ENCODE data around the gene AEN.

Gene AEN

DNA sequence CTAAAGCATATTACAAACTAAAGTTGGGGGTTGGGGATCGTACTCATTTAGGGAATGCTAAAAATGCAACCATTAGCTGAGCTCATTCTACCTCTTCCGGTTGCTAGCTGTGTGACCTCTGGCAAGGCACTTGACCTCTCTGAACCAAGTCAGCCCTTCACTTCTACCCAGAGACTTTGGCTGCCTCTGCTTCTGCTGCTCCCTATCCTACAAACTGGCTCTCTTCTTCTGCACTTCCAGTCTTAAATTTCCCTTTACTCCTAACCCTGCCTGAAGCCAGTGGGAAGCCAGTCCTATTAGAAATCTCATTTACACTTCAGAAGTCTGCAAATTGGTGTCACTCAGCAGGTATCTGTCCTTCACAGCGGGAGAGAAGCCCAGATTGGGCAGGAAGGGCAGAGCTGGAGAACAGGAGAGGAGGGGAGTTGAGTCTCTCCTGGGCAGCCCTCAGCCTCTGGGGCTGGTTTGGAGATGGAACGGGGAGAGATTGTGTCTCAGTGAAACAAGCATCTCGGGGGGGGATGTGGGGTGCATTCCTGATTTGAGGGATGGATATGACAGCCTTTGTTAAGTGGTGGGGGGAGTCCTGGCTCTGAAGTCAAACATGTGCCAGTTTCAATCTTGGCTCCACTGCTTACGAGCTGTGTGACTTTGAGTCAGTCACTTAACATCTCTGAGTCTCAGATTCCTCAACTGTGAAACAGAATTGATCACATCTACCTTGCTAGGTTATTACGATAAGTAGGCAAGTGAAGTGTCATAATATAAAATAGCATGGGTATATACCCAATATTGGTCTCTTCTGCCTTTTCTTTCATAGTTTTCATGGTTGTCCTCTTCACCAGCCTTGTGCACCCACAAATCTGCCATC lies 7.8 kb upstream of the AEN start:
- DNase-seq (ENCODE audit: low read depth): no peak
- H3K4me3 ChIP-seq (ENCODE audit: low read length): no peak overlapping the region
- TF ChIP-seq, protein P1, sequence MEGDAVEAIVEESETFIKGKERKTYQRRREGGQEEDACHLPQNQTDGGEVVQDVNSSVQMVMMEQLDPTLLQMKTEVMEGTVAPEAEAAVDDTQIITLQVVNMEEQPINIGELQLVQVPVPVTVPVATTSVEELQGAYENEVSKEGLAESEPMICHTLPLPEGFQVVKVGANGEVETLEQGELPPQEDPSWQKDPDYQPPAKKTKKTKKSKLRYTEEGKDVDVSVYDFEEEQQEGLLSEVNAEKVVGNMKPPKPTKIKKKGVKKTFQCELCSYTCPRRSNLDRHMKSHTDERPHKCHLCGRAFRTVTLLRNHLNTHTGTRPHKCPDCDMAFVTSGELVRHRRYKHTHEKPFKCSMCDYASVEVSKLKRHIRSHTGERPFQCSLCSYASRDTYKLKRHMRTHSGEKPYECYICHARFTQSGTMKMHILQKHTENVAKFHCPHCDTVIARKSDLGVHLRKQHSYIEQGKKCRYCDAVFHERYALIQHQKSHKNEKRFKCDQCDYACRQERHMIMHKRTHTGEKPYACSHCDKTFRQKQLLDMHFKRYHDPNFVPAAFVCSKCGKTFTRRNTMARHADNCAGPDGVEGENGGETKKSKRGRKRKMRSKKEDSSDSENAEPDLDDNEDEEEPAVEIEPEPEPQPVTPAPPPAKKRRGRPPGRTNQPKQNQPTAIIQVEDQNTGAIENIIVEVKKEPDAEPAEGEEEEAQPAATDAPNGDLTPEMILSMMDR (IDR thresholded peaks at IDR 0.05; ENCODE audit: insufficient read depth, low read depth, low read length, missing control alignments): no peak

DNA sequence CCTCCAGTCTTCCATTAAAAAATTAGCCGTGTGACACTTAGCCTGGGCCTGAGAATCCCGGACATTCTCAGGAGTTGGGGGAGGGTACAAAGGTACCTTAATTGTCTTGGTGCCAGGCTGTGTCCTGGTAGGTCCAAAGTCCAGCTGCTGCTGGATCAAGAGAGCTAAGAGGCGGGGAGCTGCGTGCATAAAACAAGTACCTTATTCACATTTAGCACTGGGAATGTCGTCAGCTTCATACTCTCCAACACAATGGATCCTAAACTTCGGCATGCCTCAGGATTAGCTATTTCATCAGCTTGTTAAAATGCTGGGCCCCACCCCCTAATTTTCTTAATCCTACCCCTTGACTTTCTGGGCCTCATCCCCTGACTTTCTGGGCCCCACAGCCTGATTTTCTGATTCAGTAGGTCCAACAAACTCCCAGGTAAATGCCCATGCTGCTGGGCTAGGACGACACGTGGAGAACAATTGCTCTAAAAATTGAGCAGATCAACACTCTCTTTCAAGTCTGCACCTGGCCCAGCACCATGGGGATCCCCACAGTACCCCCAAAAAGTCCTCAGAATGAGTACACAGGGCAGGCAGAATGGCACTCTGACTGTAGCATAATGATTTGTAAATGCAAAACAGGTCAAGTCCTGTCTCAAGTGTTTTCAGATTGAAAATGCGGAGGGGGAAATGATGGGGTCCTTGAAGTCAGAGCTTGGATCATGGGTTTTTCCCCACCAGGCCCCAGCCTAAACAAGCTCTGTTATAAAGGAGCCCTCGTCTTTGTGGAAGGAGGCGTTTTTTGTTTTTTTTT lies 5.6 kb upstream of the AEN start:
- TF ChIP-seq, protein P1 (IDR thresholded peaks at IDR 0.05; ENCODE audit: insufficient read depth, low read depth, low read length, missing control alignments): no peak
- DNase-seq (ENCODE audit: low read depth): no peak
- H3K4me3 ChIP-seq (ENCODE audit: low read length): no peak overlapping the region

DNA sequence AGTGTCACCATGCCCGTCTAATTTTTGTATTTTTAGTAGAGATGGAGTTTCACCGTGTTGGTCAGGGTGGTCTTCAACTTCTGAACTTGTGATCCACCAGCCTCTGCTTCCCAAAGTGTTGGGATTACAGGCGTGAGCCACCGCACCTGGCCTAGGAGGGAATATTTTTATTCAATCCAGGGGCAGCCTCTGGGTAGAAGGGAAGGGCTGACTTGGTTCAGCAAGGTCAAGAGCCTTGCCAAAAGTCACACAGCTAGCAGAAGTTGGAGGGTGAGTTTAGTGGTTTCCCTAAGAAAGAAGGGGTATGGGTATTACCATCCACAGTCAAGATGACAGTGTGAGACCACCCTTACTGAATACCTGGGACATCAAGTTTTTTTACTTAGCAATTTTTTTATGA lies 4.9 kb upstream of the AEN start:
- DNase-seq (ENCODE audit: low read depth): no peak
- TF ChIP-seq, protein P1 (IDR thresholded peaks at IDR 0.05; ENCODE audit: insufficient read depth, low read depth, low read length, missing control alignments): no peak
- H3K4me3 ChIP-seq (ENCODE audit: low read length): no peak overlapping the region

DNA sequence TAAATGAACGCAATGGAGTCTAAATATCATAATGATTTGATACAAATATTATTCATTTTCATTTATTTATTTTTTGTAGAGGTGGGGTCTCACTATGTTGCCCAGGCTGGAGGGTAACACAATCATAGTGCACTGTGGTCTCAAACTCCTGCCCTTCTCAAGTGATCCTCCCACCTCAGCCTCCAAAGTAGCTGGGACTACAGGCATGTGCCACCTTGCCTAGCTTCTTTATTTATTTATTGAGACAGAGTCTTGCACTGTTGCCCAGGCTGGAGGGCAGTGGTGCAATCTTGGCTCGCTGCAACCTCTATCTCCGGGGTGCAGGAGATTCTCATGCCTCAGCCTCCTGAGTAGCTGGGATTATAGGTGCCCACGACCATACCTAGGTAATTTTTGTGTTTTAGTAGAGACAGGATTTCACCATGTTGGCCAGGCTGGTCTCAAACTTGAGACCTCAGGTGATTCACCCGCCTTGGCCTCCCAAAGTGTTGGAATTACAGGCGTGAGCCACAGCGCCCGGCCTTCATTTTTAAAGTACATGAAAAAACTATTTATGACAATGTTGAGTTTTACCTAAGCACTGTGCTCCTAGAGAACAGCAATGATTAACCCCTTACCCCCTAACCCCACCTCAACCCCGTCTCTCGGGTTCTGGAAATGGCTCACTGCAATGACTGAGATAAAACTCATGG lies 4.0 kb upstream of the AEN start:
- TF ChIP-seq, protein P1 (IDR thresholded peaks at IDR 0.05; ENCODE audit: insufficient read depth, low read depth, low read length, missing control alignments): no peak
- DNase-seq (ENCODE audit: low read depth): no peak
- H3K4me3 ChIP-seq (ENCODE audit: low read length): no peak overlapping the region

DNA sequence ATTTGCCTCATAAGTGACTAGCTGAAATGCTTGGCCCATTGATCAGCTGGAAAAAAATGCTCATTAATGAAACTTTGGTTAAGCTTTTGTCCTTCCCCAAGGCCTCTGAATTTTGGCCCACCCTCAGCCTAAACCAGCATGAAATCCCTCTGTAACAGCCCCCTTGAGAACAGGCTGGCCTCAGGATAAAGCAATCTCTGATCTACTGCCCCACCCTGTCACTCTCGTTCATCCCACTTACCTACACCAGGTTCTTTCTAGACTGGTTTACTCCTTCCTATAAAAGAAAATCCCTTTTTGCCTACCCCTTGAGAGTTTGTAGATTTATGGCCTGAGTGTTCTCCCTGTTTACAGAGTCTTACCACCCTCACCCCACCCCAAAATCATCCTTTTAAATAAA lies 3.4 kb upstream of the AEN start:
- DNase-seq (ENCODE audit: low read depth): no peak
- no peak overlapping the region for H3K4me3 ChIP-seq (ENCODE audit: low read length)
- TF ChIP-seq, protein P1 (IDR thresholded peaks at IDR 0.05; ENCODE audit: insufficient read depth, low read depth, low read length, missing control alignments): no peak

DNA sequence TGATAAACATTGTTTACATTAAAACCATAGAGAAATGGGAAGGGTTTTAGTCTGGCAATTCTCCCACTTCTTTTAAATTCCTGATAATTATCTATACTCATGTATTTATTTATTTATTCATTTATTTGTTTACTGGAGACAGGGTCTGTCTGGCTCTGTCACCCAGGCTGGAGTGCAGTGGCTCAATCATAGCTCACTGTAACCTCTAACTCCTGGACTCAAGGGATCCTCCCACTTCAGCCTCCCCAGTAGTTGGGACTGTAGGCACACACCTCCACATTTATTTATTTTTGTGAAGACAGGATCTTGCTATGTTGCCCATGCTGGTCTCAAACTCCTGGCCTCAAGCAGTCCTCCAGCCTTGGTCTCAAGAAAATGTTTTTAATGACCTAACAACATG lies 2.5 kb upstream of the AEN start:
- TF ChIP-seq, protein P1 (IDR thresholded peaks at IDR 0.05; ENCODE audit: insufficient read depth, low read depth, low read length, missing control alignments): no peak
- no peak for DNase-seq (ENCODE audit: low read depth)
- no peak overlapping the region for H3K4me3 ChIP-seq (ENCODE audit: low read length)

All from epithelial cell of esophagus (primary cell).